Testis (tissue), 2 donors: ENCODE data around the gene PTN.

Experiments
- CTCF ChIP-seq, 3 experiments: fragments of 450-650 bp in 2 of 3; fragments of 200-600 bp in 1 of 3; sonication (generic) in 1 of 3; IDR thresholded peaks; one replicate each; pipeline ENCODE4 v1.5.1; 2016 to 2019; ENCODE audit warnings: antibody characterized with exemption in 3 of 3, mild to moderate bottlenecking in 2 of 3, moderate library complexity in 1 of 3
- POLR2A ChIP-seq: fragments of 450-650 bp; IDR thresholded peaks from one replicate; pipeline ENCODE4 v1.6.1; 2017; ENCODE audit warnings: antibody characterized with exemption, mild to moderate bottlenecking, moderate library complexity

- TF ChIP-seq CTCF (IDR thresholded peaks at IDR 0.05) (no peak), POLR2A (no peak)
Observed at GRCh38 chr7:137316648-137317353, 26.7 kb downstream of the PTN start.
